Hepatic stellate cell (primary cell): ENCODE results near the gene UQCRH.
"Not testable (repeated sequence)": the region's sequence is repeated elsewhere in the genome, so short reads cannot be mapped to it uniquely, and the experiment has no call there.

Experiments
- DNase-seq: peaks from one replicate; pipeline ENCODE4 v3.0.0; 2011; ENCODE audit warnings: low spot score

UQCRH gene

DNA sequence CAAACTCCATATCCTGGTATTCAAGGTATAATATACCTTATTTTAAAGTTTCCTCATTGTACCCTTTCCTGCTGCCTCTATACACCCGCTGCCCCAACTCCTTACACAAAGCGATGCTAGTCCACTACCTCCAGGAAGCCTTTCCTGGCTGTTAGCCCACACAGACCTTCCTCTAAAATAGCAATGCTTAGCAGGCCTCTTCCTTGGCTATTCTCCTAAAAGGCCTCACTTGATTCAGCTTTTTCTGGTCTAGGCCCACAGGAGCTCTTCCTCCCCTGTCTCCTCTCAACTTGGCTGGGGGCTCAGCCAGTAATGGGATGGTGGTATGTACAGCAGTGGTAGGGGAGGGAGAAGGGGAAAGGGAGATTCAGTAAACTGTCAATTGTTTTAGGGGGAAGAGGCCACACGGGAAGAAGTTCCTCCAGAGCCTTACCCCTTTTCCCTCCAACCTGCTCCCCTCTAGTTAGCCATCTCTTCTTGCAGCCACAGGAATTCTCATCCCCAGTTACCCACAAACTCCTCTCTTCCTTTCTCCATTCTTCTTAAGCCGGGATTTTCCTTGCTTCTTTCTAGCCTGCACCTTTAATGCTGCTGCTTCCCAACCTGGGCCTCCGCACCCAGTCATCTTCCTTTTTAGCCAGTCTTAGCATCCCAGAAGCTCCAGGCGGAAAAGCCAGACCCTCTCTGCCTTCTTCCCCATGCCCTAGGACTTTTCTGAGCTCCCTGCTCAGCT lies 2.7 kb upstream of the UQCRH start:
- DNase-seq = peak; percentile 37

DNA sequence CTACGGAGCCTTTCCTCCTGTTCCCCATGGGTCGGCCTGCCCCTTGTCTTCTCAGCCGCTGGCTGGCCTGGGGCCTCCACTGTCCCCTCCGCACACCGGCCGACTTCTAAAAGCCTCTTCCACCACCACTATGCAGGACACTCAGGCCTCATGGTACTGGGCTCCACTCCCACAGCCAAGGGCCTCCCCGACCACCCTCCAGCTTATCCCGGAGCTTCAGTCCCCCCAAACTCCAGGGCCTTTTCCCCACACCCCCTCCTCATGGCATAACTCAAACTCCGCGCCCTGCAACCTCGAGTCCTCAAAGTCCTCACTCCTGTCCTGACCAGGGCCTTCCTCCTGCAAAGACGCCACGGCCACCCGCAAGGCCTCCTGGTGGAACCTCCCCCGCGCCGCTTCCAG lies 2.1 kb upstream of the UQCRH start:
- DNase-seq = peak; percentile 45

- DNase-seq = peak; percentile 62
Observed at GRCh38 chr1:46301808-46302640, 1.5 kb upstream of the UQCRH start.

DNA sequence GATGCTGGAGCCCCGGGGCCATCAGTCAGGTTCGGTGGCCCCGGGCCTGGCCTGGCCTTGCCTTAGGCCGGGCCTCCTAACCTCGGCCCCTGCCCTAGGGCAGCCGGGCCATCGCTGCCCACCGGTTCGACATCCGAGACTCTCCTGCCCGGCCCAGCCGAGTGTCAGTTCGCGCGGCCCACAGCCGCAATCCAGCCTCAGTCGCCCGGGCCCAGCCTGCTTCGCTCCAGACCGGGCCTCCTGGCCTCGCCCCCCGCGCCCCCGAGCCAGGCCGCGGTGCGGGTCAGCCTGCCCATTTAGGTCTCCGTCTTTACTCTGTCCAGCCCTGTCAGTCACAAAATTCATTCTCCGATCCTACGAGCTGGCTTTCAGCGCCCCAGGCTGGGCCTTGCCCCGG lies 859 bp upstream of the UQCRH start:
- peak; percentile 38 for DNase-seq

GRCh38 chr1:46303872-46304326 lies 401 bp downstream of the UQCRH start:
- peak; percentile 25 for DNase-seq

GRCh38 chr1:46306159-46306530 lies 2.6 kb downstream of the UQCRH start:
- DNase-seq = no peak

GRCh38 chr1:46309401-46310159 lies 6.1 kb downstream of the UQCRH start:
- DNase-seq = no peak

DNA sequence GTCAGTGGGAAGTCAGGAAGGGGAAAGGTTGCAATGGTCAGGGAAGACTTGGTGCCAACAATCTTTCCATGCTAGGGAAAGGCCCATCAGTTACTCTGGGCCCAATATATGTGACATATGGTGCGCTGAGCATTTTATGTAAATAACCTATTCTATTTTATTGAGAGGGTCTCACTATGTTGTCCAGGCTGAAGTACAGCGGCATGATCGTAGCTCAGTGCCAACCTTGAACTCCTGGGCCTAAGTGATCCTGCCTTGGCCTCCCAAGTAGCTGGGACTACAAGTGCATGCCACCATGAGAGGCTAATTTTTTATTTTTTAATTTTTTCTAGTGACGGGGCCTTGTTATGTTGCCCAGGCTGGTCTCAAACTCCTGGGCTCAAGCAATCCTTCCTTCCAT lies 6.8 kb downstream of the UQCRH start:
- DNase-seq = no peak

DNA sequence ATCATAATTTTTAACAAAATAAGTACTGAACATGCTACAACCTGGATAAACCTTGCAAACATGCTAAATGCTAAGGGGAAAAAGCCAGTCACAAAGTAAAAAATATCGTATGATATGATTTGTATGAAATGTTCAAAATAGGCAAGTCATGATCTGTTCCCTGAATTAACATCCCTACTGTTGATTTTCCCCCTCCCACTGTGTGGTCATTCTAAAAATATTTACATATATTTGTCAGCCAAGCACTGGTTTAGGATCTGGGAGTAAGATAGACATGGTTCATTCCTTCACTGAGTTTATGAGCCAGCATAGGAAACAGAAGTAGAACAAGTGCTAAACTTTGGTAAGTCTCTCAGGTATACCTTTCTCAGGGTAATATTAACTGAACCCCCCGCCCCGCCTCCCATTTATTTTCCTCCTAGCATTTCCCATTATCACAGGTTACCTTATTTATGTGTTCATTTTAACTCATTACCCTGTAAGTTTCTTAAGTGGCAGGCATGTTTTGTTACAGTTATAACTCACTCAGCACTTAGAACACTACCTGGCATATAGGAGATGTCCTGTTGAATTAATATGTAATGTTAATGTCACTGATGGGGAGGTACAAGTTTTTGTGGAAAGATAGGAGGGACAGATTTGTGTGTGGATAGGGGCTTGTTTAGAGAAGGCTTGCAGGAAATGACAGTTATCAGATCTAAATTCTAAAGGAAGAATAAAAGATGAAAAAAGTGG lies 12.3 kb downstream of the UQCRH start:
- DNase-seq = peak; percentile 76

- no peak for DNase-seq
Observed at GRCh38 chr1:46317323-46317722, 13.8 kb downstream of the UQCRH start.

GRCh38 chr1:46319301-46319700 lies 15.8 kb downstream of the UQCRH start:
- not testable (repeated sequence) for DNase-seq

DNA sequence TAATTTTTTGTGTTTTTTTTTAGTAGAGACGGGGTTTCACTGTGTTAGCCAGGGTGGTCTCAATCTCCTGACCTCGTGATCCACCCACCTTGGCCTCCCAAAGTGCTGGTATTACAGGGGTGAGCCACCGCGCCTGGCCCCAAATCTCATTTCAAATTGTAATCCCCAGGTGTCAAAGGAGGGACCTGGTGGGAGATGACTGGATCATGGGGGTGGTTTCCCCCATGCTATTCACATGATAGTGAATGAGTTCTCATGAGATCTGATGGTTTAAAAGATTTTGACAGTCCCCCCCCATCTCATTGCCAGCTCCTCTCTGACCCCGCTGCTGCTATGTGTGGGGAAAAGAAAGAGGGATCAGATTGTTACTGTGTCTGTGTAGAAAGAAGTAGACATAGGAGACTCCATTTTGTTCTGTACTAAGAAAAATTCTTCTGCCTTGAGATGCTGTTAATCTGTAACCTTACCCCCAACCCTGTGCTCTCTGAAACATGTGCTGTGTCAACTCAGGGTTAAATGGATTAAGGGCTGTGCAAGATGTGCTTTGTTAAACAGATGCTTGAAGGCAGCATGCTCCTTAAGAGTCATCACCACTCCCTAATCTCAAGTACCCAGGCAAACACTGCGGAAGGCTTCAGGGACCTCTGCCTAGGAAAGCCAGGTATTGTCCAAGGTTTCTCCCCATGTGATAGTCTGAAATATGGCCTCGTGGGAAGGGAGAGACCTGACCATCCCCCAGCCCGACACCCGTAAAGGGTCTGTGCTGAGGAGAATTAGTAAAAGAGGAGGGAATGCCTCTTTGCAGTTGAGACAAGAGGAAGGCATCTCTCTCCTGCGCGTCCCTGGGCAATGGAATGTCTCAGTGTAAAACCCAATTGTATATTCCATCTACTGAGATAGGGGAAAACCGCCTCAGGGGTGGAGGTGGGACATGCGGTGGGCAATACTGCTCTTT lies 16.7 kb downstream of the UQCRH start:
- not testable (repeated sequence) for DNase-seq

- not testable (repeated sequence) for DNase-seq
Observed at GRCh38 chr1:46322191-46322590, 18.7 kb downstream of the UQCRH start.

DNA sequence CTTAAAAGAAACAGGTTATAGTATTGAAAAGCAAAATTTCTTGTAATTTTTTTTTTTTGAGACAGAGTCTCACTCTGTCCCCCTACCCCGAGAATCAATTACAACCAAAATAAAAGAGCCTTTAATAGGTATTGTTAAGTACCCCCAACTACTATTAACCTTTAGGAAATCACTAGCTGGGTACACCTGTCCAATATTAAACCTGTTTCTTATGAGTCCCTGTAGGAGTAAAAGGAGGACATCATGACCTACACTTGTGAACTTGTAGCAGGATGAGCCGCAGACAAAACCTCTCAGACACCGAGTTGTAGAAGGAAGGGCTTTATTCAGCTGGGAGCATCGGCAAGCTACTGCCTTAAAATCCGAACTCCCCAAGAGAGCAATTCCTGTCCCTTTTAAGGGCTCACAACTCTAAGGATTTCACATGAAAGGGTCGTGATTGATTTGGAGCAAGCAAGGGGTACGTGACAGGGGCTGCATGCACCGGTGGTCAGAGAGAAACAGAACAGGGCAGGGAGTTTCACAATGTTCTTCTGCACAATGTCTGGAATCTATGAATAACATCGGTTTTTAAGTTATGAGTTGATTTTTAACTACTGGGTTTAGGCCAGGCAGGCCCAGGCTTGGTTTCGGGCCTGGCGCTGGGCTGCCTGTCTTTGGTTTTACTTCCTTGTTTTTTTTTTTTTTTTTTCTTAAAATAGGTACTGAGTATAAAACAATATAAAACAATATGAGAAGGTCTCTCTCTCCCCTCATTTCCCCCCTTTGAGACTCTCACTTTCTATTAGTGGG lies 22.0 kb downstream of the UQCRH start:
- DNase-seq = not testable (repeated sequence)

DNA sequence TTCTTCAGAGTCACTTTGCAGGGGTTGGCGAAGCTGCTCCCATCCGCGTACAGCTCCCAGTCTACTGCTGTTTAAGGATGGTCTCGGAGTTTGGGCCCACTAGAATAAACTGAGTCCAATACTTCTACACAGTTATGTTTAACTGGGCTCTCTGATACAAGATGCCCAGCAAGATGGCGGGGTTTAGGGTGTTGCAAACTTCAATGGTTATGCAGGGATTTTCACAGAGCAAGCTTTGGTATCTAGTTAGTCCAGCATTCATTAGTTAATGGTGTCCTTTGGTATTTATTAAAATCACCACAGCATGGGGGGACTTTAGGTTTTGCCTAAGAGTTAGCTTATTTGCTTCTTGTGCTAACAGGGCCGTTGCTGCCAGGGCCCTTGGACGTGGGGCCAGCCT lies 24.7 kb downstream of the UQCRH start:
- DNase-seq = not testable (repeated sequence)

- not testable (repeated sequence) for DNase-seq
Observed at GRCh38 chr1:46329807-46330206, 26.3 kb downstream of the UQCRH start.

GRCh38 chr1:46330381-46330780 lies 26.9 kb downstream of the UQCRH start:
- not testable (repeated sequence) for DNase-seq

- not testable (repeated sequence) for DNase-seq
Observed at GRCh38 chr1:46331786-46332540, 28.5 kb downstream of the UQCRH start.
